ENCODE data around the gene RTTN. TPM values are rescaled to one million over a fixed set of nuclear protein-coding genes. Genes with fewer than 3 reads are reported as not detected.

The RTTN gene
- polyA plus RNA-seq, 1 experiment, result 5.4 TPM

GRCh38 chr18:70194227-70194890 lies 11.1 kb downstream of the RTTN start:
- POLR2A ChIA-PET, result no interaction called here

GRCh38 chr18:70190529-70190928 lies 15.0 kb downstream of the RTTN start:
- ChIA-PET CTCF (interaction anchor here (9.7 to 11.7 kb wide), 2 partner anchors 244 to 261 kb away, joined by 121 to 154 read pairs; no protein-coding TSS in a partner anchor), POLR2A (no interaction called here)
- TF ChIP-seq CTCF (IDR thresholded peaks at IDR 0.05; ENCODE audit: insufficient read depth, low read depth, low read length), result no peak
- no peaks in the 10 kb centered on the region for H3K27me3 ChIP-seq (ENCODE audit: control insufficient read depth, insufficient read depth, low read length)
- no peak overlapping the region for H3K4me3 ChIP-seq (ENCODE audit: low read depth, low read length)
- no peaks in the 10 kb centered on the region for H3K36me3 ChIP-seq (ENCODE audit: control insufficient read depth, insufficient read depth, low read length)
- DNase-seq (ENCODE audit: low read depth), result no peak

More at GRCh38 chr18:70194227-70194890, 11.1 kb downstream of the RTTN start:
- Histone ChIP-seq H3K27me3 (ENCODE audit: control insufficient read depth, insufficient read depth, low read length) (no peaks in the 10 kb centered on the region), H3K36me3 (ENCODE audit: control insufficient read depth, insufficient read depth, low read length) (no peaks in the 10 kb centered on the region; the same call in 1 of the 2 replicates), H3K4me3 (ENCODE audit: low read depth, low read length) (no peak overlapping the region)
- no peak for DNase-seq (ENCODE audit: low read depth)
- CTCF ChIA-PET, result interaction anchor here (1.3 to 11.7 kb wide), 13 partner anchors 10 to 264 kb away, joined by 4 to 154 read pairs (median 9); partner anchors contain the start of gene RTTN
- no peak for TF ChIP-seq CTCF (IDR thresholded peaks at IDR 0.05; ENCODE audit: insufficient read depth, low read depth, low read length)

- no peak overlapping the region for H3K4me3 ChIP-seq (ENCODE audit: low read depth, low read length)
- no peak for DNase-seq (ENCODE audit: low read depth)
- no peaks in the 10 kb centered on the region for H3K36me3 ChIP-seq (ENCODE audit: control insufficient read depth, insufficient read depth, low read length)
- H3K27me3 ChIP-seq (ENCODE audit: control insufficient read depth, insufficient read depth, low read length), result no peaks in the 10 kb centered on the region
- TF ChIP-seq CTCF (IDR thresholded peaks at IDR 0.05; ENCODE audit: insufficient read depth, low read depth, low read length), result no peak
- CTCF ChIA-PET, result interaction anchor here (0.7 to 11.7 kb wide), 5 partner anchors 7 to 267 kb away, joined by 3 to 154 read pairs (median 10); no protein-coding TSS in a partner anchor
- POLR2A ChIA-PET, result interaction anchor here (0.5 kb wide), 1 partner anchor 139 kb away, joined by 7 read pairs; no protein-coding TSS in a partner anchor
Measured at GRCh38 chr18:70188113-70188512, 17.4 kb downstream of the RTTN start.

GRCh38 chr18:70183441-70183840 lies 22.0 kb downstream of the RTTN start:
- Histone ChIP-seq H3K4me3 (ENCODE audit: low read depth, low read length) (no peak overlapping the region), H3K36me3 (ENCODE audit: control insufficient read depth, insufficient read depth, low read length) (no peaks in the 10 kb centered on the region), H3K27me3 (ENCODE audit: control insufficient read depth, insufficient read depth, low read length) (no peaks in the 10 kb centered on the region)
- ChIA-PET POLR2A (no interaction called here), CTCF (interaction anchor here (0.9 to 3.6 kb wide), 5 partner anchors 11 to 306 kb away, joined by 3 to 17 read pairs (median 5); no protein-coding TSS in a partner anchor)
- no peak for TF ChIP-seq CTCF (IDR thresholded peaks at IDR 0.05; ENCODE audit: insufficient read depth, low read depth, low read length)
- no peak for DNase-seq (ENCODE audit: low read depth)

GRCh38 chr18:70182548-70182947 lies 22.9 kb downstream of the RTTN start:
- no peak for TF ChIP-seq CTCF (IDR thresholded peaks at IDR 0.05; ENCODE audit: insufficient read depth, low read depth, low read length)
- ChIA-PET CTCF (interaction anchor here (1.0 to 3.6 kb wide), 3 partner anchors 12 to 307 kb away, joined by 3 to 17 read pairs (median 6); no protein-coding TSS in a partner anchor), POLR2A (no interaction called here)
- Histone ChIP-seq H3K4me3 (ENCODE audit: low read depth, low read length) (no peak overlapping the region), H3K27me3 (ENCODE audit: control insufficient read depth, insufficient read depth, low read length) (no peaks in the 10 kb centered on the region), H3K36me3 (ENCODE audit: control insufficient read depth, insufficient read depth, low read length) (no peaks in the 10 kb centered on the region)
- DNase-seq (ENCODE audit: low read depth), result no peak

All from BJ (cell line).